SK-N-SH (cell line): ENCODE data around the gene MGAT4B. TPM values are rescaled to one million over a fixed set of nuclear protein-coding genes. Genes with fewer than 3 reads are reported as not detected.

Experiments
- CTCF ChIA-PET: fragments of 300-600, 350-600 bp; formaldehyde crosslinking; extraction: SDS; loops from one replicate; lab custom pipeline; 2021; lab: Yijun Ruan, JAX
- POLR2A ChIA-PET: fragments of 350-600 bp; sonication (Branson Sonifier 250); formaldehyde crosslinking; extraction: SDS; loops from one replicate; lab custom pipeline; 2020; ENCODE audit warnings: antibody characterized with exemption, inconsistent platforms; lab: Yijun Ruan, JAX
- DNase-seq: peaks from one replicate; pipeline ENCODE4 v3.0.0; 2012
- H2AFZ ChIP-seq: fragments of 200-600 bp; sonication (generic); 2 replicates; pipeline ENCODE4 v1.8.1; 2016; ENCODE audit warnings: antibody characterized with exemption, mild to moderate bottlenecking, low read depth
- H3F3A ChIP-seq: fragments of 200-600 bp; sonication (generic); replicated peaks from 2 replicates; pipeline ENCODE3; 2016; ENCODE audit warnings: antibody characterized with exemption, mild to moderate bottlenecking; ENCODE audit not compliant: insufficient read depth
- H3K27ac ChIP-seq, 2 experiments: fragments of 200-500 bp in 1 of 2; fragments of 200-600 bp in 1 of 2; sonication (Bioruptor generic) in 1 of 2; sonication (generic), shearing (Covaris generic) in 1 of 2; 2 replicates each; pipeline versions ENCODE4 v1.5.1 to v1.6.1; 2014 to 2016; ENCODE audit warnings: low read depth in 2 of 2, inconsistent platforms in 1 of 2, low read length in 1 of 2, mild to moderate bottlenecking in 1 of 2, mixed read lengths in 1 of 2
- H3K27me3 ChIP-seq: fragments of 200-600 bp; sonication (generic), shearing (Covaris generic); 2 replicates; pipeline ENCODE4 v1.6.1; 2016; ENCODE audit warnings: mixed run types; ENCODE audit not compliant: insufficient read depth
- H3K36me3 ChIP-seq, 2 experiments: fragments of 200-500 bp in 1 of 2; fragments of 200-600 bp in 1 of 2; sonication (Bioruptor generic) in 1 of 2; sonication (generic) in 1 of 2; replicated peaks in 1 of 2; 2 replicates each; pipeline versions ENCODE3 to v1.5.1; 2014 to 2016; ENCODE audit warnings: low read length in 1 of 2, mild to moderate bottlenecking in 1 of 2; ENCODE audit not compliant: insufficient read depth in 2 of 2, control insufficient read depth in 1 of 2
- H3K4me1 ChIP-seq, 2 experiments: fragments of 200-500 bp in 1 of 2; fragments of 200-600 bp in 1 of 2; sonication (Bioruptor generic) in 1 of 2; sonication (generic), shearing (Covaris generic) in 1 of 2; 2 replicates each; pipeline versions ENCODE4 v1.5.1 to v1.6.1; 2014 to 2016; ENCODE audit warnings: low read depth in 1 of 2, low read length in 1 of 2, mixed run types in 1 of 2; ENCODE audit not compliant: insufficient read depth in 2 of 2, control insufficient read depth in 1 of 2
- H3K4me2 ChIP-seq: fragments of 200-600 bp; sonication (generic), shearing (Covaris generic); 2 replicates; pipeline ENCODE4 v1.6.1; 2017; ENCODE audit warnings: mixed run types
- H3K4me3 ChIP-seq, 2 experiments: fragments of 200-500 bp in 1 of 2; fragments of 200-600 bp in 1 of 2; sonication (Bioruptor generic) in 1 of 2; sonication (generic), shearing (Covaris generic) in 1 of 2; 2 replicates each; pipeline versions ENCODE4 v1.5.1 to v1.8.1; 2014 to 2016; ENCODE audit warnings: low read depth in 2 of 2, inconsistent platforms in 1 of 2, low read length in 1 of 2, mild to moderate bottlenecking in 1 of 2, mixed read lengths in 1 of 2, moderate library complexity in 1 of 2
- H3K79me2 ChIP-seq: fragments of 200-600 bp; sonication (generic); 2 replicates; pipeline ENCODE4 v1.8.1; 2017; ENCODE audit warnings: mild to moderate bottlenecking; ENCODE audit not compliant: insufficient read depth
- H3K9ac ChIP-seq: fragments of 200-600 bp; sonication (generic); 2 replicates; pipeline ENCODE4 v1.6.1; 2017; ENCODE audit warnings: mixed run types
- H3K9me2 ChIP-seq: fragments of 200-600 bp; sonication (generic); 2 replicates; pipeline ENCODE4 v1.6.1; 2017; ENCODE audit warnings: mixed run types
- H3K9me3 ChIP-seq: fragments of 200-600 bp; sonication (generic); 2 replicates; pipeline ENCODE4 v1.6.1; 2017; ENCODE audit warnings: mixed run types, mild to moderate bottlenecking, moderate library complexity
- H4K20me1 ChIP-seq: fragments of 200-600 bp; sonication (generic); 2 replicates; pipeline ENCODE4 v1.6.1; 2017; ENCODE audit warnings: mild to moderate bottlenecking, mixed run types; ENCODE audit not compliant: insufficient read depth
- ELF1 ChIP-seq: IDR thresholded peaks from 2 replicates; pipeline ENCODE4 v1.4.0; 2012
- FOSL2 ChIP-seq: IDR thresholded peaks from 2 replicates; pipeline ENCODE4 v1.4.0; 2012; ENCODE audit warnings: low read depth, mild to moderate bottlenecking, moderate library complexity, borderline replicate concordance
- FOXJ3 ChIP-seq: sonication (generic); formaldehyde crosslinking; IDR thresholded peaks from 2 replicates; pipeline ENCODE4 v1.5.1; 2020; ENCODE audit warnings: mild to moderate bottlenecking, missing genetic modification reagents
- FOXM1 ChIP-seq: IDR thresholded peaks from 2 replicates; pipeline ENCODE4 v1.4.0; 2012; ENCODE audit warnings: low read depth, mild to moderate bottlenecking
- GABPA ChIP-seq: IDR thresholded peaks from 2 replicates; pipeline ENCODE4 v1.4.0; 2012; ENCODE audit warnings: low read depth, mild to moderate bottlenecking
- GATA2 ChIP-seq: sonication (generic); formaldehyde crosslinking; IDR thresholded peaks from 2 replicates; pipeline ENCODE4 v1.5.0; 2020; ENCODE audit warnings: mild to moderate bottlenecking, missing genetic modification reagents
- IRF3 ChIP-seq: fragments of 150-350 bp; IDR thresholded peaks from 2 replicates; pipeline ENCODE4 v1.6.1; 2016; ENCODE audit warnings: mild to moderate bottlenecking, low read depth, low read length
- MAX ChIP-seq: IDR thresholded peaks from 2 replicates; pipeline ENCODE4 v1.4.0; 2012; ENCODE audit warnings: low read depth
- MXI1 ChIP-seq: IDR thresholded peaks from 2 replicates; pipeline ENCODE4 v1.6.1; 2012; ENCODE audit warnings: mild to moderate bottlenecking, low read depth, low read length, improper control_type of control experiment
- PBX3 ChIP-seq: IDR thresholded peaks from 2 replicates; pipeline ENCODE4; 2012
- RAD21 ChIP-seq: IDR thresholded peaks from 2 replicates; pipeline ENCODE4 v1.6.1; 2012; ENCODE audit warnings: mild to moderate bottlenecking, low read length
- RCOR1 ChIP-seq: fragments of 150-350 bp; IDR thresholded peaks from 2 replicates; pipeline ENCODE4 v1.6.1; 2017; ENCODE audit warnings: antibody characterized with exemption, low read length
- REST ChIP-seq: IDR thresholded peaks from 2 replicates; pipeline ENCODE4 v1.6.1; 2012; ENCODE audit warnings: mild to moderate bottlenecking, low read depth, low read length, moderate library complexity
- RXRA ChIP-seq: IDR thresholded peaks from 2 replicates; pipeline ENCODE4 v1.4.0; 2012; ENCODE audit warnings: low read depth, mild to moderate bottlenecking, borderline replicate concordance
- SIN3A ChIP-seq: IDR thresholded peaks from 2 replicates; pipeline ENCODE4 v1.6.1; 2012; ENCODE audit warnings: low read depth, mild to moderate bottlenecking, low read length, moderate library complexity, borderline replicate concordance
- SMC3 ChIP-seq: IDR thresholded peaks from 2 replicates; pipeline ENCODE4 v1.6.1; 2012; ENCODE audit warnings: low read depth, low read length, improper control_type of control experiment
- TAF1 ChIP-seq: IDR thresholded peaks from 2 replicates; pipeline ENCODE4 v1.6.1; 2012; ENCODE audit warnings: low read depth, mild to moderate bottlenecking, low read length, moderate library complexity, borderline replicate concordance
- TCF12 ChIP-seq: IDR thresholded peaks from 2 replicates; pipeline ENCODE4 v1.4.0; 2012
- USF1 ChIP-seq: IDR thresholded peaks from 2 replicates; pipeline ENCODE4 v1.4.0; 2012; ENCODE audit warnings: low read depth, borderline replicate concordance
- WGBS: methylation state at CpG from one replicate; pipeline ENCODE4 v1.1.6; 2017; ENCODE audit warnings: low lambda C conversion rate; 5-methylcytosine and 5-hydroxymethylcytosine counted together
- polyA plus RNA-seq, 3 experiments: library from polyadenylated mRNA; depleted of rRNA; stranded (reverse); fragments of >200 nt; gene quantifications; 2 replicates each; pipeline ENCODE4 v1.2.3, GENCODE V29; 2012

MGAT4B gene
- polyA plus RNA-seq, 1 of the 3 experiments (the other 2 are of a cell fraction): 190 TPM

GRCh38 chr5:179794575-179794974 lies 12.1 kb downstream of the MGAT4B start:
- no peaks in the 10 kb centered on the region for H3K9me2 ChIP-seq
- no peak overlapping the region for H3K27ac ChIP-seq
- H3K4me2 ChIP-seq: no peak overlapping the region
- H3K4me1 ChIP-seq: peaks cover 0 to 14% of the 10 kb centered on the region in 2 experiments; a peak in 1 of 4 replicates
- H3K36me3 ChIP-seq: peaks cover 0 to 22% of the 10 kb centered on the region in 2 experiments
- no peaks in the 10 kb centered on the region for H3K27me3 ChIP-seq
- no peaks in the 10 kb centered on the region for H3K79me2 ChIP-seq
- CTCF ChIA-PET: interaction anchor here (1.1 to 8.3 kb wide), 4 partner anchors 11 to 31 kb away, joined by 3 to 67 read pairs (median 14); partner anchors contain the start of gene MGAT4B
- POLR2A ChIA-PET: interaction anchor here (0.9 kb wide), 1 partner anchor 32 kb away, joined by 3 read pairs; no protein-coding TSS in a partner anchor
- TF ChIP-seq FOXM1: no peak
- no peak for TF ChIP-seq USF1
- TF ChIP-seq RAD21: no peak
- TF ChIP-seq IRF3: no peak
- TF ChIP-seq RXRA: no peak
- TF ChIP-seq MAX: no peak
- TF ChIP-seq FOXJ3 (CRISPR knock-in tag): no peak
- TF ChIP-seq REST: no peak
- TF ChIP-seq SMC3: no peak
- H4K20me1 ChIP-seq: no peaks in the 10 kb centered on the region
- DNase-seq: no peak
- peaks cover 4% of the 10 kb centered on the region for H3F3A ChIP-seq
- no peak overlapping the region for H3K4me3 ChIP-seq
- no peak overlapping the region for H2AFZ ChIP-seq
- no peaks in the 10 kb centered on the region for H3K9me3 ChIP-seq
- no peak overlapping the region for H3K9ac ChIP-seq
- WGBS: no CpG with 5 or more reads among the region's 3 CpGs

GRCh38 chr5:179794171-179794570 lies 12.5 kb downstream of the MGAT4B start:
- 100% methylated on average over 3 of the region's 3 CpGs for WGBS
- no peak overlapping the region for H3K9ac ChIP-seq
- no peaks in the 10 kb centered on the region for H3K79me2 ChIP-seq
- CTCF ChIA-PET: interaction anchor here (0.6 to 8.3 kb wide), 5 partner anchors 11 to 181 kb away, joined by 3 to 67 read pairs (median 3); no protein-coding TSS in a partner anchor
- H4K20me1 ChIP-seq: no peaks in the 10 kb centered on the region
- peaks cover 0 to 14% of the 10 kb centered on the region in 2 experiments; a peak in 1 of 4 replicates for H3K4me1 ChIP-seq
- H2AFZ ChIP-seq: no peak overlapping the region
- no peaks in the 10 kb centered on the region for H3K27me3 ChIP-seq
- H3K9me2 ChIP-seq: no peaks in the 10 kb centered on the region
- no peak overlapping the region for H3K4me2 ChIP-seq
- H3K36me3 ChIP-seq: peaks cover 0 to 18% of the 10 kb centered on the region in 2 experiments
- no peak overlapping the region for H3K4me3 ChIP-seq
- no peak overlapping the region for H3K27ac ChIP-seq
- no peaks in the 10 kb centered on the region for H3K9me3 ChIP-seq
- TF ChIP-seq TAF1 (no peak), TCF12 (no peak), RXRA (no peak), MXI1 (no peak), RCOR1 (no peak), GATA2 (CRISPR knock-in tag) (no peak), PBX3 (no peak), FOSL2 (no peak), GABPA (no peak), FOXJ3 (CRISPR knock-in tag) (no peak), SIN3A (no peak), ELF1 (no peak)
- POLR2A ChIA-PET: interaction anchor here (0.9 kb wide), 1 partner anchor 31 kb away, joined by 3 read pairs; no protein-coding TSS in a partner anchor
- DNase-seq: no peak
- H3F3A ChIP-seq: peaks cover 4% of the 10 kb centered on the region
